GM11168 (cell line): ENCODE data around the gene ACTR6.
"Not testable (repeated sequence)": the region's sequence is repeated elsewhere in the genome, so short reads cannot be mapped to it uniquely, and the experiment has no call there.

ENCODE experiments used
- in situ Hi-C: fragments of 300-500 bp; cut with MboI; formaldehyde crosslinking; loops from one replicate; pipeline ENCODE4 v1.12.0; 2022; ENCODE audit warnings: low sequenced_read_pairs; ENCODE audit not compliant: unreplicated experiment

Gene ACTR6

GRCh38 chr12:100258127-100258526 lies 57.5 kb downstream of the ACTR6 start:
- in situ Hi-C loops = no loop called here

DNA sequence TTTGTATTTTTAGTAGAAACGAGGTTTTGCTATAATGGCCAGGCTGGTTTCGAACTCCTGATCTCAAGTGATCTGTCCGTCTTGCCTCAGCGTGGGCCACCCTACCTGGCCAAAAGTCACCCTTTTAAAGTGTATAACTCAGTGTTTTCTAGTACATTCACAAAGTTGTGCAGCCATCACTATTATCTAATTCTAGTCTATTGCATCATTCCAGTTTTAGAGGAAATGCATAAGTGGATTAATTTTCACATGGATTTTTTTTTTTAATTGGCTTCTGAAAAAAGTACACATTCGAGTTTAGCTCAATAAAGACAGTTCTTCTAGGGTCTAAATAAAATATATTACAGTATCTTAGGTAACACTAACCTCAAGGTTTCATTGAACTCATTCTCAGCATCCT lies 62.5 kb downstream of the ACTR6 start:
- in situ Hi-C loops = no loop called here

DNA sequence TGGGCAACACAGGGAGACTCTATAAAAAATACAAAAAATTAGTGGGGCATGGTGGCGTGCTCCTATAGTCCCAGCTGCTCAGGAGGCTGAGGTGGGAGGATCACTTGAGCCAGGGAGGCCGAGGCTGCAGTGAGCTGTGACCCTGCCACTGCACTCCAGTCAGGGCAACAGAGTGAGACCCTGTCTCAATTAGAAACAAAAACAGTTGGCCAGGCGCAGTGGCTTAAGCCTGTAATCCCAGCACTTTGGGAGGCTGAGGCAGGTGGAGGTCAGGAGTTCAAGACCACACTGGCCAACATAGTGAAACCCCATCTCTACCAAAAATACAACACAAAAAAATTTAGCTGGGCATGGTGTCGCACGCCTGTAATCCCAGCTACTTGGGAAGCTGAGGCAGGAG lies 64.5 kb downstream of the ACTR6 start:
- in situ Hi-C loops = not testable (repeated sequence)

GRCh38 chr12:100265732-100266584 lies 65.3 kb downstream of the ACTR6 start:
- in situ Hi-C loops = no loop called here

GRCh38 chr12:100266585-100266834 lies 65.9 kb downstream of the ACTR6 start:
- in situ Hi-C loops = no loop called here

DNA sequence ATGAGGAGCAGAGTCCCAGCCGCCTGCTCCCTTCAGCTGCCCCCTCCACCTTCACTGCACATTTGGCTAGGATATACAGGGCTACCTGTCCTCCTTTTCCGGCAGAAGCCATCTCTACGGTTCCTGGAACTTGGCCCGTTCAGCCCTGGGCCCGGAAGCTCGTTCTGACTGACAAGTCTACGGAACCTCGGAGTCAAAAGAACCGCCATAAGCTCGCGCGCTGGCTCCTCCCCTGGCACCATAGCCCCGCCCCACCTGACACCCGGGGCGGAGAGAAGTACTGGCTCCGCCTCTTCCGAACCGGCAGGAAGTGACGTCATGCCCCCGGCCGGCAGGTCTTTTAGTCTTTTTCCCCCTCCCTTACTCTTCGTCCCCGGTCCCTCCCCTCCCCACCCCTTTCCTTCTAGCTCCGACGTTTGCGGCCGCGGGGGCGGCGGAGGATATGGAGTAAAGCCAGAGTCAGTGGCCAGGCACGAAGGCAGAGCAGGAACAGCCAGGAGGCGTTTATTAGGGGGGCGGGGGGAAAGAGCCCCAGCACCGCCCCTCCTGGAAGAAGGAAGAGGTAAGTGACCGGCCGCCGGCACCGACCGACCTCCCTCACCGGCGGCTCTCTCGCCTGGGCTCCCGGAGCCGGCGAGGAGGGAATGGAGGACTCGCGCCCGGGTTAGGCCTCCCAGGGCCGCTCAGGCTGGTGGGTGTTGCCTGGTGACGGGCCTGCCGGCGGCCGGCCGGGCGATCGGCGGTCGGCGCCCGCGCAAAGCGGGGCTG lies 66.4 kb downstream of the ACTR6 start, which contains the start of the genes DEPDC4 and SCYL2:
Gene DEPDC4, minus strand, starts transcription at position 245 of the 768 bp plus-strand sequence. Its CDS starts 3 bp downstream, at position 242.
Gene SCYL2, plus strand, starts transcription at position 343 of the 768 bp plus-strand sequence. CDS start 15,794 bp downstream, outside the sequence.
- in situ Hi-C loops = no loop called here

- in situ Hi-C loops = no loop called here
Observed at GRCh38 chr12:100267603-100268281, 67.1 kb downstream of the ACTR6 start.

- in situ Hi-C loops = no loop called here
Observed at GRCh38 chr12:100268835-100269564, 68.4 kb downstream of the ACTR6 start.

DNA sequence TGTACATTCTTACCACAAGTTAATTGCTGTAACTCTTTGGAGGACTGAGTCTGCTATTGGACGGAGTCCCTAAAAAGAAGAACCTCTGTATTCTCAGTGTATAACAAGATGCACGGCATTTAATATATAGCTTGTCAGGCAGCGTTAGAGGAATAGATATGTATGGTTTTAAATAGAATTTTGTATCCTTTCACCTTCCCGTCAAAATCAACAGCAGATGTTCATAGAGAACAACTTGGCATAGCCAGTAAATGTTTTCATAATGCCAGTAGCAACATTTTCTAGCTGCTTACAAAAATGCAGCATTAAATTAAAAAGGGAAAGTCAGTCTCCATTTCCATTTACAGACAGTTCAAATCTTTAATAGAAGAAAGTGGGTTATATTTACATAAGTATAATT lies 73.2 kb downstream of the ACTR6 start:
- in situ Hi-C loops = no loop called here
